ENCODE data around the gene STK32C. TPM values are rescaled to one million over a fixed set of nuclear protein-coding genes. Genes with fewer than 3 reads are reported as not detected.

The STK32C gene
- total and polyA plus RNA-seq, 10 of the 15 experiments (the other 5 are each of a cell fraction or from before 2014, with no cell fraction given) = 1.5 to 18.1 (median 6.4) TPM

DNA sequence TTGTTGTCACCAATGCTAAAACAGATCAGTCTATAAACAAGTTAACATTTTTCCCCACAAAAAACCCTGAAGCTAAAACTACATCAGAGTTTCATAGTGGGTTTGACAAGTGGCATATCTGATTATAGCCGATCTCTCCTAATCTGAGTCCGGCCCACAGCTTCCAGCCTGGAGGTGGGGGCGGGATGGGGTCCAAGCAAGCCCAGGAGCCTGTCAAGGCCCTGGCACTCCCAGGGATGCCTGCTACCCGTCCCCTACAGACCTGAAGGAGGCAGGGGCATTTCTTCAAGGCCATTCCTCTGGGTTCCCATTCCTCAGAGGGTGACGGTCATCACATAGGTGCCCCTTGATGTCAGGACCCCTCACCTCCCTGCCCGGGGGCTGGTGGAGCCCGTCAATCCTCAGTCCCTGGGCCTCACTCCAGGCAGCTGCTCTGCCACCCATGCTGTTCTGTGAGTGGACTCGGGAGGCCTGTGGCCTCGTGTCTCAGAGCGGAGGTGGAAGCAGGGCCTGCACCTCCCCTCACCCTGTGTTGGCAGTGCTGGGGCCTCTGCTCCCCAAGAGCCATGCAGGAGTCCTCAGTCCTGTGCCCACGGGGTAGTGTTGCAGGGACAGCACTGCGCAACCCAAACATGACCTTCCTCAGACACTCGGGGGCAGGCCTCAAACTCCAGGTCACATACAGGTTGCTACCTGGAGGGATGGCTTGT lies 112.2 kb downstream of the STK32C start (continued):
- TF ChIP-seq MAX (IDR thresholded peaks at IDR 0.05; ENCODE audit: low read depth, low read length) = no peak
- TF ChIP-seq POLR2AphosphoS5 (IDR thresholded peaks at IDR 0.05; ENCODE audit: low read length) = no peak

GRCh38 chr10:132194726-132195125 lies 113.0 kb downstream of the STK32C start:
- no peak overlapping the region for H3K27ac ChIP-seq (ENCODE audit: control insufficient read depth, insufficient read depth)
- no peaks in the 10 kb centered on the region for H3K9me3 ChIP-seq (replicated peaks; ENCODE audit: control insufficient read depth, insufficient read depth, low read length)
- ChIA-PET RAD21 (ENCODE audit: unreplicated experiment) (no interaction called here), SMC1A (ENCODE audit: uncharacterized antibody, unreplicated experiment) (no interaction called here), POLR2A (no interaction called here), CTCF (interaction anchor here (1.2 kb wide), 1 partner anchor 259 kb away, joined by 3 read pairs; no protein-coding TSS in a partner anchor)
- H3K4me3 ChIP-seq = no peak overlapping the region
- no peak overlapping the region for H3K9ac ChIP-seq (ENCODE audit: control insufficient read depth, insufficient read depth, low read length)
- H3K4me1 ChIP-seq (ENCODE audit: control insufficient read depth, insufficient read depth, low read length) = no peaks in the 10 kb centered on the region
- TF ChIP-seq HDAC6 (IDR thresholded peaks at IDR 0.05; ENCODE audit: unreplicated experiment) = no peak
- TF ChIP-seq ZBED1 (IDR thresholded peaks at IDR 0.05; ENCODE audit: borderline replicate concordance) = no peak
- no peak for TF ChIP-seq HDAC2 (IDR thresholded peaks at IDR 0.05)
- TF ChIP-seq CBFB (IDR thresholded peaks at IDR 0.05; ENCODE audit: low read depth) = no peak
- no peak for TF ChIP-seq STAT1 (conservative IDR thresholded peaks at IDR 0.05)
- TF ChIP-seq HDGF (IDR thresholded peaks at IDR 0.05) = no peak
- no peak for TF ChIP-seq USF2 (IDR thresholded peaks at IDR 0.05; ENCODE audit: borderline replicate concordance, low read depth, low read length)
- no peak for TF ChIP-seq RELA (IDR thresholded peaks at IDR 0.05; ENCODE audit: borderline replicate concordance, partially characterized antibody)
- no peak for TF ChIP-seq SREBF1 (IDR thresholded peaks at IDR 0.05; ENCODE audit: low read length)
- TF ChIP-seq, protein P1, sequence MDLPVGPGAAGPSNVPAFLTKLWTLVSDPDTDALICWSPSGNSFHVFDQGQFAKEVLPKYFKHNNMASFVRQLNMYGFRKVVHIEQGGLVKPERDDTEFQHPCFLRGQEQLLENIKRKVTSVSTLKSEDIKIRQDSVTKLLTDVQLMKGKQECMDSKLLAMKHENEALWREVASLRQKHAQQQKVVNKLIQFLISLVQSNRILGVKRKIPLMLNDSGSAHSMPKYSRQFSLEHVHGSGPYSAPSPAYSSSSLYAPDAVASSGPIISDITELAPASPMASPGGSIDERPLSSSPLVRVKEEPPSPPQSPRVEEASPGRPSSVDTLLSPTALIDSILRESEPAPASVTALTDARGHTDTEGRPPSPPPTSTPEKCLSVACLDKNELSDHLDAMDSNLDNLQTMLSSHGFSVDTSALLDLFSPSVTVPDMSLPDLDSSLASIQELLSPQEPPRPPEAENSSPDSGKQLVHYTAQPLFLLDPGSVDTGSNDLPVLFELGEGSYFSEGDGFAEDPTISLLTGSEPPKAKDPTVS (IDR thresholded peaks at IDR 0.05; ENCODE audit: low read depth, low read length) = no peak
- TF ChIP-seq, protein P2, sequence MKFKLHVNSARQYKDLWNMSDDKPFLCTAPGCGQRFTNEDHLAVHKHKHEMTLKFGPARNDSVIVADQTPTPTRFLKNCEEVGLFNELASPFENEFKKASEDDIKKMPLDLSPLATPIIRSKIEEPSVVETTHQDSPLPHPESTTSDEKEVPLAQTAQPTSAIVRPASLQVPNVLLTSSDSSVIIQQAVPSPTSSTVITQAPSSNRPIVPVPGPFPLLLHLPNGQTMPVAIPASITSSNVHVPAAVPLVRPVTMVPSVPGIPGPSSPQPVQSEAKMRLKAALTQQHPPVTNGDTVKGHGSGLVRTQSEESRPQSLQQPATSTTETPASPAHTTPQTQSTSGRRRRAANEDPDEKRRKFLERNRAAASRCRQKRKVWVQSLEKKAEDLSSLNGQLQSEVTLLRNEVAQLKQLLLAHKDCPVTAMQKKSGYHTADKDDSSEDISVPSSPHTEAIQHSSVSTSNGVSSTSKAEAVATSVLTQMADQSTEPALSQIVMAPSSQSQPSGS (IDR thresholded peaks at IDR 0.05; ENCODE audit: low read length) = no peak
- TF ChIP-seq KAT2A (conservative IDR thresholded peaks at IDR 0.05; ENCODE audit: control insufficient read depth, low read depth, low read length) = no peak
- TF ChIP-seq RCOR1 (conservative IDR thresholded peaks at IDR 0.05; ENCODE audit: low read depth, low read length) = no peak
- TF ChIP-seq CHD2 (IDR thresholded peaks at IDR 0.05; ENCODE audit: borderline replicate concordance, low read depth, low read length) = no peak
- TF ChIP-seq JUNB (IDR thresholded peaks at IDR 0.05) = no peak
- no peak for TF ChIP-seq SKIL (IDR thresholded peaks at IDR 0.05; ENCODE audit: low read depth, poor library complexity, severe bottlenecking)
- FAIRE-seq (no peak), DNase-seq (ENCODE audit: low read depth, low spot score) (no peak), ATAC-seq (no peak)
- H3K4me2 ChIP-seq (ENCODE audit: control insufficient read depth, insufficient read depth) = no peak overlapping the region
- BruUV-seq (replicated peaks) = no TSS peak
- no peak overlapping the region for H2AFZ ChIP-seq (ENCODE audit: control insufficient read depth, low read depth, low read length)
- in situ Hi-C loops (cut with MboI) (no loop called here), intact Hi-C loops (cut with micrococcal nuclease; ENCODE audit: unreplicated experiment) (no loop called here)
- H3K27me3 ChIP-seq (replicated peaks in 1 of 2; ENCODE audit: control insufficient read depth in 2 of 2, insufficient read depth in 2 of 2, low read length in 1 of 2) = no peaks in the 10 kb centered on the region
- H3K79me2 ChIP-seq (ENCODE audit: control insufficient read depth, insufficient read depth, low read length) = no peaks in the 10 kb centered on the region
- H4K20me1 ChIP-seq (ENCODE audit: control insufficient read depth, insufficient read depth) = no peaks in the 10 kb centered on the region
- 76% methylated on average over 14 of the region's 15 CpGs for WGBS (ENCODE audit: insufficient coverage, insufficient replicate concordance, low lambda C conversion rate, missing lambda C conversion rate)
- no peaks in the 10 kb centered on the region for H3K36me3 ChIP-seq (ENCODE audit: control insufficient read depth in 2 of 2, insufficient read depth in 2 of 2, low read length in 1 of 2)

Data from GM12878 (cell line).